SU-DHL-6 (cell line): ENCODE data around the gene SLC7A6OS.

Source experiments
- CTCF ChIP-seq: fragments of 200-600 bp; sonication (generic); IDR thresholded peaks from one replicate; pipeline ENCODE4 v1.5.1; 2017; ENCODE audit warnings: antibody characterized with exemption, mild to moderate bottlenecking, low read length, moderate library complexity; ENCODE audit not compliant: insufficient read depth, poor library complexity, severe bottlenecking
- EZH2phosphoT487 ChIP-seq: fragments of 200-600 bp; sonication (generic), shearing (Covaris generic); conservative IDR thresholded peaks from 2 replicates; pipeline ENCODE4 v1.6.1; 2018; ENCODE audit warnings: mild to moderate bottlenecking, antibody characterized with exemption, low read length, moderate library complexity, mixed read lengths

- TF ChIP-seq CTCF (no peak), EZH2phosphoT487 (no peak)
Observed at GRCh38 chr16:68350813-68351350, 40.1 kb upstream of the SLC7A6OS start.
